ENCODE results near the gene MARCHF2. TPM values are rescaled to one million over a fixed set of nuclear protein-coding genes. Genes with fewer than 3 reads are reported as not detected.
A peak's percentile ranks its signal among the peaks of the same experiment; 100 is the strongest.
"Not testable (repeated sequence)": the region's sequence is repeated elsewhere in the genome, so short reads cannot be mapped to it uniquely, and the experiment has no call there.

MARCHF2 gene
- total RNA-seq, 1 experiment from 2014 or later = 20.2 TPM

DNA sequence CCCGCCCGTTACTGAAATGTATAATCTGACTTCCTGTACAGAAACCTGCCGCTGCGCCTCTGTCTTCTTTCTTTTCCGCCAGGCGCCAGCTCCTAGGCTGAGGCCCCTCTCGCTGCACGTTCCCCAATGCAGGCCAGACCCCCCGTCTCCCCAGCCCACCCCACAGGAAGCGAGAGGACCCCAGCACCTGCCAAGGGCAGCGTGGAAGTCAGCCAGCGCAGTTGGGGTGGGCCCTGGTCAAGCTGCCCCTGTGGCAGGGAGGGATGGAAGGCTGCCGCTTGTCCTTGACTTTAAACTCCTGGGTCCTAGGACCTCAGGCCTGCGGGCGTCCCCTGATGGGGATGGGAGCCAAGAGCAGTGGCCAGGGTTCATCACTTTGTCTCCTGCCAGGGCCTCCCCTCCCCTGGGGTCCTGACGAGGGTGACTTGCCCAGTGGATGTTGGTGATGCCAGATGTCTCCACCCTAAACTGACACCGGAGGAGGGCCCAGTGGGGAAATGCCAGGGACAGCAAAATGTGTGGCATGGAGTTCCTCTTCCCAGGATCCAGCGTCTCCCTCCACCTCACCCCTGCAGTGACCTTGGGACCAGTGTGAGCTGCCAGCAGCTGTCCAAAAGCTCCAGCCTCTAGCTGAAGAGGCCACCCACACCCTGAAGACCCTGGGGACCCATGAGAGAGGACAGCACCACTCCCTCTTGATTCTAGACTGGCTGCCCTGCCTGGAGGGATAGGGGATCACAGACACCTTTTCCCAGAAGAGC lies 8.5 kb upstream of the MARCHF2 start:
- ChIA-PET CTCF (no interaction called here), POLR2A (no interaction called here)
- TF ChIP-seq, protein P1, sequence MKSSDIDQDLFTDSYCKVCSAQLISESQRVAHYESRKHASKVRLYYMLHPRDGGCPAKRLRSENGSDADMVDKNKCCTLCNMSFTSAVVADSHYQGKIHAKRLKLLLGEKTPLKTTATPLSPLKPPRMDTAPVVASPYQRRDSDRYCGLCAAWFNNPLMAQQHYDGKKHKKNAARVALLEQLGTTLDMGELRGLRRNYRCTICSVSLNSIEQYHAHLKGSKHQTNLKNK (CRISPR knock-in tag; IDR thresholded peaks at IDR 0.05) = no peak
- TF ChIP-seq TP53 (CRISPR knock-in tag; IDR thresholded peaks at IDR 0.05) = no peak
- DNase-seq (ENCODE audit: low spot score) = no peak
- no peak overlapping the region for H3K4me3 Mint-ChIP-seq
- no peak for ATAC-seq
- H3K36me3 Mint-ChIP-seq = peaks cover 14% of the 10 kb centered on the region
- H3K4me1 Mint-ChIP-seq = no peaks in the 10 kb centered on the region
- H3K27me3 Mint-ChIP-seq (ENCODE audit: low read depth) = no peaks in the 10 kb centered on the region
- no peak overlapping the region for H3K27ac Mint-ChIP-seq
- H3K9me3 Mint-ChIP-seq = no peaks in the 10 kb centered on the region

DNA sequence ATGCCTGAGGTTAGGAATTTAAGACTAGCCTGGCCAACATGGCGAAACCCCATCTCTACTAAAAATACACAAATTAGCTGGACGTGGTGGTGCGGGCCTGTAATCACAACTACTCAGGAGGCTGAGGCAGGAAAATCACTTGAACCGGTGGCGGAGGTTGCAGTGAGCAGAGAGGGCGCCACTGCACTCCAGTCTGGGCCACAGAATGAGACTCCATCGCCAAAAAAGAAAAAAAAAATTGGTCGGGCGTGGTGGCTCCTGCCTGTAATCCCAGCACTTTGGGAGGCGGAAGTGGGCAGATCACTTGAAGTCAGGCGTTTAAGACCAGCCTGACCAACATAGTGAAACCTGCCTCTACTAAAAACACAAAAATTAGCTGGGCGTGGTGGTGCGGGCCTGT lies 2.4 kb upstream of the MARCHF2 start:
- H3K27ac Mint-ChIP-seq; ATAC-seq; DNase-seq (ENCODE audit: low spot score); H3K4me1 Mint-ChIP-seq; H3K9me3 Mint-ChIP-seq; H3K4me3 Mint-ChIP-seq; H3K36me3 Mint-ChIP-seq; H3K27me3 Mint-ChIP-seq (ENCODE audit: low read depth): not testable (repeated sequence)
- ChIA-PET POLR2A (interaction anchor here (0.7 kb wide), 1 partner anchor 86 kb away, joined by 4 read pairs; no protein-coding TSS in a partner anchor), CTCF (interaction anchor here (0.6 to 2.4 kb wide), 6 partner anchors 56 to 170 kb away, joined by 3 to 6 read pairs (median 4); no protein-coding TSS in a partner anchor)

DNA sequence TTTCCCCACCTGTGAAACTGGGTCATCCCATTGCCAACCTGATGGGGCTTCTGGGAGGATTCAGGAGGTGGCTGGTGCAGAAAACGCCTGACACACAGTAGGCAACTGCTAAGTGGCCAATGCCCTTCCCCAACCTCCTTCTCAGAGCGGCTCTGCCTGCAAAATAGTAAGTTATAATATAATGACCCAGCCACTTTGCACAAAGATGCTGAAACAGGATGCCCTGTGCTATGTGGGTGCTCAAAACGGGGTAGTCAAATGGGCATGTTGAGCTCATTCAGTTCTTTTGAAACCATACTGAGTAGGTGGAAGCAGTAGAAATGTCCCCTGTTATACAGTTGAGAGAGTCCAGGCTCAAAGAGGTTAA lies 507 bp downstream of the MARCHF2 start:
- POLR2A ChIA-PET = interaction anchor here (1.0 to 1.3 kb wide), 2 partner anchors 31 to 74 kb away, joined by 4 to 5 read pairs; partner anchors contain the start of gene HNRNPM
- CTCF ChIA-PET = interaction anchor here (0.6 to 3.4 kb wide), 35 partner anchors 10 to 470 kb away, joined by 3 to 58 read pairs (median 8); partner anchors contain the start of genes ANGPTL4, HNRNPM, KANK3 and MYO1F
- Mint-ChIP-seq H3K4me3 (peak overlapping the region; percentile 59), H3K27ac (no peak overlapping the region), H3K4me1 (peaks cover 9% of the 10 kb centered on the region), H3K9me3 (peaks cover 8% of the 10 kb centered on the region), H3K36me3 (no peaks in the 10 kb centered on the region), H3K27me3 (ENCODE audit: low read depth) (peaks cover 2% of the 10 kb centered on the region; the same call in 1 of the 2 replicates)
- ATAC-seq (peak; percentile 4), DNase-seq (ENCODE audit: low spot score) (no peak)
- TF ChIP-seq, protein P2, sequence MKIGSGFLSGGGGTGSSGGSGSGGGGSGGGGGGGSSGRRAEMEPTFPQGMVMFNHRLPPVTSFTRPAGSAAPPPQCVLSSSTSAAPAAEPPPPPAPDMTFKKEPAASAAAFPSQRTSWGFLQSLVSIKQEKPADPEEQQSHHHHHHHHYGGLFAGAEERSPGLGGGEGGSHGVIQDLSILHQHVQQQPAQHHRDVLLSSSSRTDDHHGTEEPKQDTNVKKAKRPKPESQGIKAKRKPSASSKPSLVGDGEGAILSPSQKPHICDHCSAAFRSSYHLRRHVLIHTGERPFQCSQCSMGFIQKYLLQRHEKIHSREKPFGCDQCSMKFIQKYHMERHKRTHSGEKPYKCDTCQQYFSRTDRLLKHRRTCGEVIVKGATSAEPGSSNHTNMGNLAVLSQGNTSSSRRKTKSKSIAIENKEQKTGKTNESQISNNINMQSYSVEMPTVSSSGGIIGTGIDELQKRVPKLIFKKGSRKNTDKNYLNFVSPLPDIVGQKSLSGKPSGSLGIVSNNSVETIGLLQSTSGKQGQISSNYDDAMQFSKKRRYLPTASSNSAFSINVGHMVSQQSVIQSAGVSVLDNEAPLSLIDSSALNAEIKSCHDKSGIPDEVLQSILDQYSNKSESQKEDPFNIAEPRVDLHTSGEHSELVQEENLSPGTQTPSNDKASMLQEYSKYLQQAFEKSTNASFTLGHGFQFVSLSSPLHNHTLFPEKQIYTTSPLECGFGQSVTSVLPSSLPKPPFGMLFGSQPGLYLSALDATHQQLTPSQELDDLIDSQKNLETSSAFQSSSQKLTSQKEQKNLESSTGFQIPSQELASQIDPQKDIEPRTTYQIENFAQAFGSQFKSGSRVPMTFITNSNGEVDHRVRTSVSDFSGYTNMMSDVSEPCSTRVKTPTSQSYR (CRISPR knock-in tag; IDR thresholded peaks at IDR 0.05) = no peak
- no peak for TF ChIP-seq ZNF396 (CRISPR knock-in tag; IDR thresholded peaks at IDR 0.05; ENCODE audit: borderline replicate concordance)

GRCh38 chr19:8416796-8417195 lies 3.7 kb downstream of the MARCHF2 start:
- no peaks in the 10 kb centered on the region for H3K36me3 Mint-ChIP-seq
- CTCF ChIA-PET = interaction anchor here (0.7 to 1.0 kb wide), 2 partner anchors 26 to 164 kb away, joined by 3 to 4 read pairs; no protein-coding TSS in a partner anchor
- no peak for DNase-seq (ENCODE audit: low spot score)
- H3K4me3 Mint-ChIP-seq = no peak overlapping the region
- POLR2A ChIA-PET = no interaction called here
- H3K4me1 Mint-ChIP-seq = peaks cover 9% of the 10 kb centered on the region
- H3K27ac Mint-ChIP-seq = no peak overlapping the region
- no peak for ATAC-seq
- H3K27me3 Mint-ChIP-seq (ENCODE audit: low read depth) = no peaks in the 10 kb centered on the region
- TF ChIP-seq ZNF423 (CRISPR knock-in tag; IDR thresholded peaks at IDR 0.05) (no peak), KAT7 (CRISPR knock-in tag; IDR thresholded peaks at IDR 0.05; ENCODE audit: borderline replicate concordance) (no peak), FOXK1 (CRISPR knock-in tag; IDR thresholded peaks at IDR 0.05) (no peak)
- H3K9me3 Mint-ChIP-seq = no peaks in the 10 kb centered on the region

- H3K4me3 Mint-ChIP-seq = no peak overlapping the region
- peaks cover 2% of the 10 kb centered on the region; the same call in 1 of the 2 replicates for H3K36me3 Mint-ChIP-seq
- ChIA-PET CTCF (interaction anchor here (6.8 kb wide), 1 partner anchor 8 kb away, joined by 58 read pairs; the partner anchor contains the start of gene MARCHF2), POLR2A (interaction anchor here (0.7 kb wide), 1 partner anchor 40 kb away, joined by 4 read pairs; no protein-coding TSS in a partner anchor)
- peaks cover 5% of the 10 kb centered on the region for H3K4me1 Mint-ChIP-seq
- TF ChIP-seq FOXP1 (CRISPR knock-in tag; IDR thresholded peaks at IDR 0.05; ENCODE audit: borderline replicate concordance) (no peak), EMX1 (CRISPR knock-in tag; IDR thresholded peaks at IDR 0.05) (no peak), E2F1 (CRISPR knock-in tag; IDR thresholded peaks at IDR 0.05) (no peak), GABPB1 (CRISPR knock-in tag; IDR thresholded peaks at IDR 0.05) (peak; percentile 23; the same call in 1 of the 2 replicates)
- ATAC-seq = no peak
- no peaks in the 10 kb centered on the region for H3K27me3 Mint-ChIP-seq (ENCODE audit: low read depth)
- no peak for DNase-seq (ENCODE audit: low spot score)
- no peak overlapping the region for H3K27ac Mint-ChIP-seq
- H3K9me3 Mint-ChIP-seq = no peaks in the 10 kb centered on the region
Measured at GRCh38 chr19:8421484-8422461, 8.7 kb downstream of the MARCHF2 start.

Measured in WTC11 (cell line).